ENCODE data around the gene PRRT1.
"Not testable (repeated sequence)": the region's sequence is repeated elsewhere in the genome, so short reads cannot be mapped to it uniquely, and the experiment has no call there.

Gene PRRT1

GRCh38 chr6:32151863-32152768, at the start of gene PRRT1:
PRRT1 (minus strand) TSS chr6:32151939; CDS start chr6:32151827, 112 bp downstream.
- DNase-seq (ENCODE audit: low spot score), result no peak

GRCh38 chr6:32200711-32201475, 49.2 kb upstream of the PRRT1 start:
- no peak for DNase-seq (ENCODE audit: low spot score)

GRCh38 chr6:32198866-32199265, 47.1 kb upstream of the PRRT1 start:
- no peak for DNase-seq (ENCODE audit: low spot score)

- no peak for DNase-seq (ENCODE audit: low spot score)
Observed at GRCh38 chr6:32198345-32198696, 46.6 kb upstream of the PRRT1 start.

- no peak for DNase-seq (ENCODE audit: low spot score)
Observed at GRCh38 chr6:32196682-32197616, 45.2 kb upstream of the PRRT1 start.

- DNase-seq (ENCODE audit: low spot score), result peak; percentile 44
Observed at GRCh38 chr6:32195902-32196681, 44.4 kb upstream of the PRRT1 start.

- peak; percentile 100 for DNase-seq (ENCODE audit: low spot score)
Observed at GRCh38 chr6:32195652-32195901, 43.8 kb upstream of the PRRT1 start.

- peak; percentile 37 for DNase-seq (ENCODE audit: low spot score)
Observed at GRCh38 chr6:32194825-32195651, 43.3 kb upstream of the PRRT1 start.

GRCh38 chr6:32194388-32194787, 42.6 kb upstream of the PRRT1 start:
- no peak for DNase-seq (ENCODE audit: low spot score)

GRCh38 chr6:32193096-32193495, 41.4 kb upstream of the PRRT1 start:
- DNase-seq (ENCODE audit: low spot score), result not testable (repeated sequence)

GRCh38 chr6:32192608-32193039, 40.9 kb upstream of the PRRT1 start, which contains the start of gene GPSM3:
GPSM3 (minus strand) TSS chr6:32192643; CDS start chr6:32192513, 130 bp downstream.
- peak; percentile 47 for DNase-seq (ENCODE audit: low spot score)

- DNase-seq (ENCODE audit: low spot score), result no peak
Observed at GRCh38 chr6:32191696-32192607, 40.2 kb upstream of the PRRT1 start.

GRCh38 chr6:32190911-32191677, 39.4 kb upstream of the PRRT1 start:
- no peak for DNase-seq (ENCODE audit: low spot score)

- peak; percentile 88 for DNase-seq (ENCODE audit: low spot score)
Observed at GRCh38 chr6:32190054-32190851, 38.5 kb upstream of the PRRT1 start, which contains the start of gene PBX2. PBX2 (minus strand) TSS chr6:32190202; CDS start chr6:32189915, 287 bp downstream.

- DNase-seq (ENCODE audit: low spot score), result no peak
Observed at GRCh38 chr6:32189742-32190053, 38.0 kb upstream of the PRRT1 start.

- no peak for DNase-seq (ENCODE audit: low spot score)
Observed at GRCh38 chr6:32189069-32189741, 37.5 kb upstream of the PRRT1 start.

GRCh38 chr6:32188381-32189068, 36.8 kb upstream of the PRRT1 start:
- no peak for DNase-seq (ENCODE audit: low spot score)

Measured in CD4-positive, alpha-beta T cell treated with Interleukin-2 at 100 ng/mL for 4 hours (primary cell).